Measurements from ENCODE around the gene PPP6R1. TPM values are rescaled to one million over a fixed set of nuclear protein-coding genes. Genes with fewer than 3 reads are reported as not detected.

Gene PPP6R1
- total and polyA plus RNA-seq, 8 donors, result 19.5 to 112 (median 50.8) TPM

- no peaks in the 10 kb centered on the region for H3K27me3 ChIP-seq
- no peak for TF ChIP-seq EP300 (IDR thresholded peaks at IDR 0.05)
- no peak for TF ChIP-seq POLR2AphosphoS5 (IDR thresholded peaks at IDR 0.05)
- no peak for TF ChIP-seq POLR2A (IDR thresholded peaks at IDR 0.05)
- no peak for TF ChIP-seq CTCF (IDR thresholded peaks at IDR 0.05)
- H3K9me3 ChIP-seq, result no peaks in the 10 kb centered on the region
- H3K4me3 ChIP-seq, result no peak overlapping the region
- H3K4me1 ChIP-seq, result peaks cover 7 to 12% (median 12%) of the 10 kb centered on the region in 4 donors
- intact Hi-C loops (cut with DNase I; ENCODE audit: low total_unique reads), result loop anchor here (10.0 kb wide), 1 partner anchor 109 kb away; no protein-coding TSS in a partner anchor
- peaks cover 0 to 61% (median 27%) of the 10 kb centered on the region in 4 donors for H3K36me3 ChIP-seq
- no peak overlapping the region for H3K27ac ChIP-seq
- WGBS, 5 donors, result 88 to 93% (median 90%) methylated on average over 17 of the region's 17 CpGs
- DNase-seq, result no peak
Measured at GRCh38 chr19:55305983-55306562, 47.3 kb upstream of the PPP6R1 start.

GRCh38 chr19:55305491-55305890 is 46.7 kb upstream of the PPP6R1 start:
- Histone ChIP-seq H3K27ac (no peak overlapping the region), H3K9me3 (no peaks in the 10 kb centered on the region), H3K27me3 (peaks cover 0 to 5% (median 0%) of the 10 kb centered on the region in 3 donors), H3K4me1 (peaks cover 7 to 12% (median 12%) of the 10 kb centered on the region in 4 donors), H3K4me3 (no peak overlapping the region), H3K36me3 (peaks cover 0 to 61% (median 27%) of the 10 kb centered on the region in 4 donors)
- DNase-seq, result peak; percentile 39 to 65
- WGBS, 5 donors, result 75 to 83% (median 78%) methylated on average over 9 of the region's 9 CpGs
- intact Hi-C loops (cut with DNase I; ENCODE audit: low total_unique reads), result loop anchor here (10.0 kb wide), 1 partner anchor 109 kb away; no protein-coding TSS in a partner anchor
- no peak for TF ChIP-seq EP300 (IDR thresholded peaks at IDR 0.05)
- TF ChIP-seq CTCF (IDR thresholded peaks at IDR 0.05), result no peak
- TF ChIP-seq POLR2AphosphoS5 (IDR thresholded peaks at IDR 0.05), result no peak
- no peak for TF ChIP-seq POLR2A (IDR thresholded peaks at IDR 0.05)

- 66 to 82% (median 76%) methylated on average over 12 to 14 of the region's 14 CpGs for WGBS, 5 donors
- Histone ChIP-seq H3K36me3 (peaks cover 0 to 55% (median 27%) of the 10 kb centered on the region in 4 donors), H3K4me1 (peaks cover 7 to 12% (median 12%) of the 10 kb centered on the region in 4 donors), H3K4me3 (no peak overlapping the region), H3K27me3 (peaks cover 0 to 7% (median 0%) of the 10 kb centered on the region in 3 donors), H3K27ac (no peak overlapping the region), H3K9me3 (no peaks in the 10 kb centered on the region)
- no peak for DNase-seq
- TF ChIP-seq POLR2A (IDR thresholded peaks at IDR 0.05) (no peak), CTCF (IDR thresholded peaks at IDR 0.05) (no peak), POLR2AphosphoS5 (IDR thresholded peaks at IDR 0.05) (no peak)
- intact Hi-C loops (cut with DNase I; ENCODE audit: low total_unique reads), result loop anchor here (10.0 kb wide), 1 partner anchor 110 kb away; no protein-coding TSS in a partner anchor
Measured at GRCh38 chr19:55304980-55305379, 46.2 kb upstream of the PPP6R1 start.

- WGBS, 5 donors, result 76 to 91% (median 90%) methylated on average over 15 to 39 of the region's 39 CpGs
- DNase-seq, result peak; percentile 46 to 64
- intact Hi-C loops (cut with DNase I; ENCODE audit: low total_unique reads), result loop anchor here (10.0 kb wide), 1 partner anchor 110 kb away; no protein-coding TSS in a partner anchor
Measured at GRCh38 chr19:55304279-55304978, 45.6 kb upstream of the PPP6R1 start.

More at GRCh38 chr19:55304279-55304978, 45.6 kb upstream of the PPP6R1 start:
- Histone ChIP-seq H3K27me3 (peaks cover 0 to 7% (median 0%) of the 10 kb centered on the region in 3 donors), H3K27ac (no peak overlapping the region), H3K4me1 (peaks cover 7 to 12% (median 12%) of the 10 kb centered on the region in 4 donors), H3K4me3 (no peak overlapping the region), H3K9me3 (no peaks in the 10 kb centered on the region), H3K36me3 (peaks cover 0 to 50% (median 25%) of the 10 kb centered on the region in 4 donors)
- TF ChIP-seq CTCF (IDR thresholded peaks at IDR 0.05) (no peak), POLR2AphosphoS5 (IDR thresholded peaks at IDR 0.05) (no peak), EP300 (IDR thresholded peaks at IDR 0.05) (no peak), POLR2A (IDR thresholded peaks at IDR 0.05) (no peak)

Measured in stomach (tissue), 9 donors.